NCI-H2107 (cell line): ENCODE results near the gene EIF2B2.
A peak's percentile ranks its signal among the peaks of the same experiment; 100 is the strongest.

Experiments used
- DNase-seq: peaks from one replicate; lab custom pipeline; 2025; lab: John Stamatoyannopoulos, UW

EIF2B2 gene

DNA sequence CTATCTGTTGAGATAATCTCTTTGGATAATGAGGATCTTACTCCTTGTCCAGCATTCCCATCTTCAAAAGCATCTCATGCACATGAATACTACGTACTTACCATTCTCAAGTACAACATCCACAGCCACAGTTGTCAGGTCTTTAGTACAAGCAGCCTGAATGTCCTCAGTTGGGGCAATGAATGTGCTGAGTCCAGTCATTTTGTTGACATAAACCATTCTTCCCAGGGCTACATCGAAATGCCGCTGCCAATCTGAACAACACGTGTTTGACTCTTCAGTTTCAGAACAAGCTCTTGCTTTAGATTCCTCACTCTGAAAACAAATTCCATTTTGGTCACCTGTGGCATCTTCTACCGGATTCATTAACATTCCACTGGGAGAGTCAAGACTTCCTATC is 43.6 kb downstream of the EIF2B2 start:
- DNase-seq: no peak

DNA sequence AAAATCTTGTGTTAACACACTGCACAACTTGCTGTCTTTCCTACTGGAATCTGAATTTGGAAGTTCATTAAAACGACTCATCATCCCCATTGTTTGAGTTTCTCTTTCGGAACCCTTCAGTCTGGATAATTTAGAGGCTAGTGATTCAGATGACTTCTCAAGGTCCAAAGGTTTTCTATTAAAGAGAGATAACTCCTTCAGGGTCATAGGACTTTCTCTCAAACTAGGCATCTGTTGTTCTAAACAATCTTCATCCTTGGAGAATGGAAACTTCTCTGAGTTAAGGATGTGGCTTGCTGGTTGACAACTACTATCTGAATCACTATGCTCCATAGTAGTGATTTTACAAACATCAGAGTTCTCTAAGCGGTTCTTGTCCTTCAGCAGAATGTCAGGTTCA is 44.2 kb downstream of the EIF2B2 start:
- no peak for DNase-seq

DNA sequence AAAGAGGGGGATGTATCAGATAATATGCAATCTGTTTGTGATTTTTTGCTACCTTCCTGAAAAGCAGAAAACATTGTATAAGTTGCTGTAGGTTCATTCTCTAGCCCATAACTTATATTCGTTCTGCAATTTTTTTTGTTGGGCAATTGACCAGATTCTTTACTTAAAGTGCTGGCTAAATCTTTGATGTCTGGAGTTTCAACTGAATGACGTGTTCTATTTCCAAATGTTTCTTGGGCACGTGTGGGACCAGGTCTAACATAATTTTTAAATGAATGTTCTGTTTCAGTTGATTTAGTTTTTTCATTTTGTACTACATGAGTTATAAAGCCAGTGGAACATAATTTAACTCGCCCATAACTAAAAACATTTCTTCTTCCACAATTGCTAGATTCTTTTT is 44.8 kb downstream of the EIF2B2 start:
- DNase-seq: no peak

DNA sequence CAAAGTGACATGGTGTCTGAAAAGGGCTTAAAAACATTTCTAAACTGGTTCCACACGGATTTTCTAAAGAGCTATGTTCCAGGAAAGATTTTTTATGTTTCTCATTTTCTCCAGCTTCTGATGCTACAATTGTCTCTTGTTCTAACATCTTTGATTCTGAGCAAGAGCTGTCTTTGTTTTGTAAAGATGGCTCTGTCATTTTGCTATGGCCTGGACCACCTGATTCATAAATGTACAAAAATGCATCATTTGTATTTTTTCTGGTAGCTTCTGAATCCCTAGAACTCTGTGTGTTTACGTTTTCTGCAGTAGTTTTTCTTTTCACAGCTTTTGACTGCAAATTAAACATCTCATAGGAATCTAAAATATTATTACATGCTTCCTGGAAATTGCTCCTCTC is 45.4 kb downstream of the EIF2B2 start:
- DNase-seq: no peak

DNA sequence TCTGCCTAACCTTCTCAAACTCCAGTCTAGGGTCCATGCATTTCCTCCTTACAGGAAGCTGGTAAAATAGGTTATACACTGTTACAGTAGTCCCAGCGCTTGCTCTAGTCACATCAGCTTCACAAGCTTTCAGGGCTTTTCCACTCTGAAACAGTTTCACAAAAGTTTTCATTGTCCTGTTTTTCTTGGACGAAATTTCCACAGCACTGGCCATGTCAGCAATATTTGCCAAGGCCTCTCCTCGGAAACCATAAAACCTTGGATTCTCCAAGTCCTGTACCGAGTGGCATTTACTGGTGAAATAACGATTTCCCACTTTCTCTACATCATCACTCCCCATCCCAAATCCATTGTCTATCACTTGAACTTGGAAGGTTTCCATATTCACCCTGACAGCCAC is 46.4 kb downstream of the EIF2B2 start:
- no peak for DNase-seq

DNA sequence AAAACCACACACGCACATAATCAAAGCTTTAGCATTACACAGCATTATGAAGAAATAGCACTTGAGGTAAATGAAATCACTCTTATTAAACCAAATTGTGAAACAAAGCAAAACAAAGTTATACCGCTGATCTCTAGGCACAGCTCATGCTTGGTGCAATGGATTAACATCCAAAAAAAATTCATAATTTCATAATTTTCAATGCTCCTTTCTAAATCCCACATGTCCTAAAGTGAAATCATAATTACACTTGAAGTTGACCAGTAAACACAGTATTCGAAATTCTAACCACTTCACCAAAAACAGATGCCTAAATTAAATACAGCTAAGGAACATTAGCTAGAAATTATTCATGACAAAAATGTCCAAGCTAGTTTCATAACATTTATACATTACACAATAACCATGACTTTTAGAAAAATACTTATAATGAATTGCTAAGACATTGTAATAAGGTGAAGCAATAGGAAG is 47.0 kb downstream of the EIF2B2 start:
- no peak for DNase-seq

DNA sequence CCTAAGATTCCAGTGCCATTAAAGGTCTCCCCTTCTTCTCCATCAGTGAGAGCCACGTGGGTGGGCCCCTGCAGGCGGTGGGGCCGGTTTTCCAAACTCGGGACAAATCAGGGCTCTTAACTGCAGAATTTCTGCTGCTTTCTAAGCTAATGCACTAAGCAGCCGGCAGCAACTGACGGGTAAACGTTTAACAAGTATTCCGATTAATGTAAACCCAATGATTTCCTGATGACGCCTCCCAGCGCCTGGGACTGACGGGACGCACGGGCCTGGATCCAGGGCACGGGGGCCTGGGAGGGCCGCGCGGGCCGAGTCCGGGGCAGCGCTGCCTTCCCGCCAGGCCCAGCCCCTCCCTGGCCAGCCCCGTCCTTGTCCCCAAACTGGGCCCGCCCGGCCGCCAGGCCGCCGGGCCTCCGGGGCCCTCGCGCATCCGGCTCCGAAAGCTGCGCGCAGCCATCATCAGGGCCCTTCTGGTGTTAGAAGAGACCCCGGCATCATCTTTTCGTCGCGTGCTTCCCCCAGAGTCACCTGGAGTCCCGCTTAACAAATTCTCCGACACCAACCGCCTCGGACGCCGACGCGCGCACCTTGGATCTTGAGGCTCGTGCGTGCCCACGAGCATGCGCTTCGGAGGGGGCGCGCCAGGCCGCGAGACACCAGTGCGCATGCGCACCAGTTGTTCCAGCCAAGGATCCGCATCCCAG is 48.3 kb downstream of the EIF2B2 start, which contains the start of gene MLH3:
TSS of gene MLH3 (minus strand) at position 616 of the 704 bp plus-strand sequence. CDS start 1,812 bp downstream, outside the sequence.
- peak; percentile 95 for DNase-seq

DNA sequence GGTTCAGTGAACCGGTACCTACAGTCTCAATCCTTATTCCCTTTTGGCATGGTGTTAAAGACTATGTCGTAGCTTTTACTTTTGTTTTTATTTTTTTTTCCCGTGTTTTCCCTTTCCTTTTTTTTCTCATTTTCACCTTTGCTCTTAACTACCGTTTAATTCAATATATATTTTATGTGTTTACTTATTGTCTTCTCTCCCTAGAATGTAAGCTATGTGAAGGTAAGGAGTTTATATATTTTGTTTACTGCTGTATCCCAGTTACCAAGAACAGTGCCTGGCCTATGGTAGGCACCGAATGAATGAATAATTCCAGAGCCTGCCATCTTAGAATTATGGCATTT is 48.8 kb downstream of the EIF2B2 start:
- DNase-seq: no peak

DNA sequence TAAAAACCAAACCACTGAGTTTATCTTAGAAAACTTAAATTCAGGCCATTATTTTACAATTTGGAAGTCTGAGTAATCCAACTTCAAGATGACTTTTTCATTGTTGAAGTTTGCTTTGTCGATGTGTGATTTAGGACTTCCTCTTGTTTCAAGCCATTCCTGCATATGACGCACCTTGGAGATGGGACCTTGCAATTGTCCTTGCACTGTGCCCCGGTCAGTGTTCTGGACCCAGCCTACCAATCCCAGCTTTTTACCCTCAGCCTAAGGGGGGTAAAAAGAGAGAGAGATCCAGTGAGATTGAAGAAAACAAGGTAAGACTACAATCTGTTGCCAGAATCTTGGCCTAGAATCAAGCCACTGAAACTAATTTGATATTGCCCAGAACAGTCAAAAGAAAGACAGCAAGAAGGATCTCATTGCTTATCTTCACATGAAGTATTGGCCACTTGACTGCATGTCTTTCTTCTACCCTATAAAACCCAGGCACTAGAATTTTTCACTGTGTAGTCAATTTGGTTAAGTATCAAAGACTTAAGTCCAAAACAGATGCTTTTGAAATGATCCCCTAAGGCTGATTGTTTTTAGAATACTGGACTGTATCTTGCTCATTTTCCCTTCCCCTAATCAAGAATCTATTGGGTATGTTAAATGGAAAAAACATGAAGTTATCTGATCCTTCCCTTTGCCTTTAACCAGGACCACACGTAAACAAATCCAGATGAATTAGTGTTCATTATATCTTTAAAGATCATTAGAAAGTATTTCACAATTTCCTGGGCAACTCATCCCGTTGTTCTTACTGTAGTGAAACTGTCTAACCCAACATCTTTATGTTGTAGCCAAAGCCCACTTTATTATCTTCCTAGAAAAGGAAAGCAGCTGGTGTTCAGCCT is 50.9 kb downstream of the EIF2B2 start:
- DNase-seq: no peak

DNA sequence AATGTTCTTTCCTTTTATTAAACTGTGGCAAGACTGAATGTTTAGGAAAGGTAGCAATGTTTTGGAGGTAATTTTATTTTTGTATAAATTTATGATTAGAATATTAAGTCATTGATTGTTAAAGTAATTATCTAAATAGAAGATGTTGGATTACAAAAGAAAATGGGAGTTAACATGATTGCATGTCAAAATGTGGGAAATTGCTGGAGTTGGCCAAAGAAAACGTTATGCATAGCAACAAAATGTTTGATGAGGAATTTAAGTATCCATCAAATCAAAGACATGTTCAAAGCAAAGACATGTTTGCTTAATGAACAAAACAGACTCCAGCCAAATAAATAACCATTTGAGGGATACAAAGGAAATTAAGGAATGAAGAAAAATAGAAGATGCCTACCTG is 51.7 kb downstream of the EIF2B2 start:
- DNase-seq: no peak

DNA sequence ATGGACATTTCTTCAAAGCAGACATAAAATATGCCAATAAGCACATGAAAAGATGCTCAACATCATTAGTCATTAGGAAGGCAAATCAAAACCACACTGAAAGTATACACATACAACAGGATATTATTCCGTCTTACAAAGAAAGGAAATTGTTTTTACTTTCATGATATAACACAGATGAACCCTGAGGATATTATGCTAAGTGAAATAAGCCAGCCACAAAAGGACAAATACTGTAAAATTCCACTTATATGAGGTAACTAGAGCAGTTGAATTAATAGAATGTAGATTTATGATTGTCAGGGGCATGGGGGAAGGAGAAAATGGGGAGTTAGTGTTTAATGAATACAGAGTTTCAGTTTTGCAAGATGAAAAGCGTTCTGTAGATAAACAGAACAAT is 56.9 kb downstream of the EIF2B2 start:
- DNase-seq: no peak

DNA sequence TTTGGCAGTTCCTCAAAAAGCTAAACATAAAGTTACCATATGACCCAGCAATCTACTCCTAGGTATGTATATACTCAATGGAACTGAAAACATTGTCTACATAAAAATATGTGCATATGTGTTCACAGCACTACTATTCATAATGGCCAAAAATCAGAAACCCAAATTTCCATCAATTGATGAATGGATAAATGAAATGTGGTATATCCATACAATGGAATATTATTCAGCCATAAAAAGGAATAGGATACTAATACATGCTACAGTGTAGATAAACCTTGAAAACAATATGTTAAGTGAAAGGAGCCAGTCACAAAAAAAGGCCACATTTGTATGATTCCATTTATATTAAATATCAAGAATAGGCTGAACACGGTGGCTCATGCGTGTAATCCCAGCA is 57.7 kb downstream of the EIF2B2 start:
- no peak for DNase-seq
